K562 (cell line): Measurements from ENCODE around the gene GMNC. TPM values are rescaled to one million over a fixed set of nuclear protein-coding genes. Genes with fewer than 3 reads are reported as not detected.

ENCODE experiments used
- ATAC-seq: fragments of 200-7000 bp; cut with Tn5 transposase; 3 replicates; pipeline ENCODE4 v1.9.1; 2020; ENCODE audit warnings: moderate library complexity
- BruUV-seq: library from RNA; stranded (reverse); fragments of 400-500 nt; replicated peaks from 2 replicates; lab custom pipeline; 2021; lab: Mats Ljungman, UMichigan
- CTCF ChIA-PET: fragments of 300-600 bp; formaldehyde crosslinking; extraction: SDS; loops from one replicate; lab custom pipeline; 2021; ENCODE audit warnings: low intra/inter-chr PET ratio; lab: Yijun Ruan, JAX
- POLR2A ChIA-PET: fragments of 300-600, 350-650 bp; sonication (Branson Sonifier 250); formaldehyde crosslinking; extraction: SDS; loops from one replicate; lab custom pipeline; 2021; ENCODE audit warnings: antibody characterized with exemption, inconsistent platforms; lab: Yijun Ruan, JAX
- DNase-seq, 4 experiments: peaks; one replicate each; pipeline versions ENCODE4 v3.0.0 to v3.0.0-alpha.2; 2011 to 2018; ENCODE audit warnings: low spot score in 3 of 4, mixed read lengths in 3 of 4; ENCODE audit errors: extremely low read depth in 1 of 4
- FAIRE-seq: peaks from 2 replicates; lab custom pipeline; 2011; peaks lifted over from hg19 to GRCh38; lab: Jason Lieb, UNC
- H2AFZ ChIP-seq: 2 replicates; pipeline ENCODE4 v1.6.0; 2011; ENCODE audit warnings: low read depth, low read length, control low read depth, inconsistent platforms
- H3K27ac ChIP-seq: fragments of 200-600 bp; 3 replicates; pipeline ENCODE4 v1.8.0; 2011; ENCODE audit warnings: low read depth, mild to moderate bottlenecking, control low read depth, inconsistent platforms, low read length, moderate library complexity, mixed read lengths; ENCODE audit errors: extremely low read depth
- H3K27me3 ChIP-seq, 2 experiments: fragments of 300-600 bp in 1 of 2; 2 replicates in 1 of 2; 3 replicates in 1 of 2; pipeline versions ENCODE4 v1.6.0 to v1.8.0; 2011; ENCODE audit warnings: inconsistent platforms in 2 of 2, low read length in 2 of 2, mild to moderate bottlenecking in 1 of 2, mixed read lengths in 1 of 2, moderate library complexity in 1 of 2; ENCODE audit not compliant: control insufficient read depth in 2 of 2, insufficient read depth in 2 of 2
- H3K36me3 ChIP-seq: fragments of 300-600 bp; 3 replicates; pipeline ENCODE4 v1.8.0; 2011; ENCODE audit warnings: mild to moderate bottlenecking, low read length, inconsistent platforms; ENCODE audit not compliant: control insufficient read depth, insufficient read depth
- H3K4me1 ChIP-seq, 2 experiments: fragments of 200-600 bp in 1 of 2; replicated peaks in 1 of 2; 2 replicates in 1 of 2; 3 replicates in 1 of 2; pipeline versions ENCODE4 v1.5.1 to v1.8.0; 2011; ENCODE audit warnings: inconsistent platforms in 2 of 2, low read length in 2 of 2, mild to moderate bottlenecking in 1 of 2, mixed read lengths in 1 of 2, moderate library complexity in 1 of 2; ENCODE audit not compliant: control insufficient read depth in 2 of 2, insufficient read depth in 2 of 2
- H3K4me2 ChIP-seq: 2 replicates; pipeline ENCODE4 v1.6.1; 2011; ENCODE audit warnings: low read length, control low read depth, inconsistent platforms, mixed read lengths; ENCODE audit not compliant: insufficient read depth
- H3K4me3 ChIP-seq: fragments of 200-600 bp; sonication (generic), shearing (Covaris generic); 2 replicates; pipeline ENCODE4 v1.5.1; 2016; ENCODE audit warnings: control low read depth, inconsistent platforms
- H3K79me2 ChIP-seq: fragments of 200-600 bp; 3 replicates; pipeline ENCODE4 v1.8.0; 2011; ENCODE audit warnings: low read length, inconsistent platforms; ENCODE audit not compliant: control insufficient read depth, insufficient read depth
- H3K9ac ChIP-seq, 2 experiments: 2 replicates each; pipeline versions ENCODE4 v1.6.0 to v1.6.1; 2011; ENCODE audit warnings: low read depth in 2 of 2, low read length in 2 of 2, control low read depth in 1 of 2, inconsistent platforms in 1 of 2, mild to moderate bottlenecking in 1 of 2, mixed read lengths in 1 of 2; ENCODE audit not compliant: insufficient read depth in 1 of 2
- H3K9me1 ChIP-seq: one replicate; pipeline ENCODE4 v1.6.0; 2011; ENCODE audit warnings: inconsistent platforms, mild to moderate bottlenecking, low read length, moderate library complexity; ENCODE audit not compliant: control insufficient read depth, insufficient read depth
- H3K9me3 ChIP-seq: replicated peaks from 2 replicates; pipeline ENCODE4 v1.5.1; 2011; ENCODE audit warnings: low read depth, low read length, inconsistent platforms; ENCODE audit not compliant: control insufficient read depth, insufficient read depth
- H4K20me1 ChIP-seq: replicated peaks from 2 replicates; pipeline ENCODE4 v1.6.1; 2011; ENCODE audit warnings: low read length, inconsistent platforms, mixed read lengths; ENCODE audit not compliant: control insufficient read depth, insufficient read depth
- ATF1 ChIP-seq, 2 experiments: fragments of 450-650 bp in 1 of 2; IDR thresholded peaks; 2 replicates each; pipeline ENCODE4 v1.6.1; 2016; ENCODE audit warnings: missing compliant biosample characterization in 1 of 2, missing genetic modification characterization in 1 of 2
- C11orf30 ChIP-seq: fragments of 450-650 bp; IDR thresholded peaks from 2 replicates; pipeline ENCODE4 v1.6.1; 2016; ENCODE audit warnings: low read depth, mild to moderate bottlenecking
- FOXM1 ChIP-seq, 2 experiments: fragments of 450-650 bp in 1 of 2; sonication (generic) in 1 of 2; formaldehyde crosslinking in 1 of 2; IDR thresholded peaks; 2 replicates each; pipeline versions ENCODE4 v1.6.1 to v1.9.0; 2017 to 2022; ENCODE audit warnings: low read depth in 2 of 2, mild to moderate bottlenecking in 2 of 2, missing genetic modification reagents in 1 of 2, moderate library complexity in 1 of 2
- JUNB ChIP-seq: fragments of 450-650 bp; formaldehyde crosslinking; conservative IDR thresholded peaks from 2 replicates; pipeline ENCODE4 v1.4.0; 2020; ENCODE audit warnings: mild to moderate bottlenecking
- KLF16 ChIP-seq: IDR thresholded peaks from 2 replicates; pipeline ENCODE4 v1.6.1; 2016; ENCODE audit warnings: antibody characterized with exemption
- MEIS2 ChIP-seq: fragments of 450-650 bp; IDR thresholded peaks from 2 replicates; pipeline ENCODE4 v1.6.1; 2014; ENCODE audit warnings: mild to moderate bottlenecking; ENCODE audit not compliant: partially characterized antibody
- MIER1 ChIP-seq: fragments of 450-650 bp; IDR thresholded peaks from 2 replicates; pipeline ENCODE4 v1.6.1; 2016; ENCODE audit warnings: antibody characterized with exemption, mild to moderate bottlenecking, low read depth
- NCOA1 ChIP-seq: fragments of 450-650 bp; IDR thresholded peaks from 2 replicates; pipeline ENCODE4 v1.6.1; 2016; ENCODE audit warnings: low read depth
- NFXL1 ChIP-seq: fragments of 450-650 bp; formaldehyde crosslinking; IDR thresholded peaks from 2 replicates; pipeline ENCODE4 v1.4.0; 2021; ENCODE audit warnings: mild to moderate bottlenecking
- NONO ChIP-seq, 2 experiments: fragments of 200-400 bp in 1 of 2; fragments of 450-650 bp in 1 of 2; formaldehyde crosslinking in 1 of 2; IDR thresholded peaks; 2 replicates each; pipeline ENCODE4 v1.6.1; 2017; ENCODE audit warnings: low read depth in 2 of 2, mild to moderate bottlenecking in 2 of 2, moderate library complexity in 2 of 2, low read length in 1 of 2
- POLR2AphosphoS5 ChIP-seq: IDR thresholded peaks from 2 replicates; pipeline ENCODE4 v1.6.1; 2011; ENCODE audit warnings: mild to moderate bottlenecking, low read depth, low read length, moderate library complexity; ENCODE audit not compliant: control insufficient read depth, insufficient read depth
- PURB ChIP-seq: sonication (generic); formaldehyde crosslinking; IDR thresholded peaks from 2 replicates; pipeline ENCODE4 v1.9.0; 2021; ENCODE audit warnings: low read depth, mild to moderate bottlenecking, missing genetic modification reagents
- PYGO2 ChIP-seq: fragments of 450-650 bp; IDR thresholded peaks from 2 replicates; pipeline ENCODE4 v1.6.1; 2016; ENCODE audit warnings: mild to moderate bottlenecking, missing genetic modification characterization, moderate library complexity, missing compliant biosample characterization
- RAD21 ChIP-seq, 2 experiments: fragments of 250-450 bp in 1 of 2; fragments of 450-650 bp in 1 of 2; sonication (Bioruptor Pico) in 1 of 2; formaldehyde crosslinking in 1 of 2; IDR thresholded peaks in 1 of 2; conservative IDR thresholded peaks in 1 of 2; 2 replicates each; pipeline versions ENCODE4 v1.4.0 to v1.8.0; 2020 to 2022; ENCODE audit warnings: mild to moderate bottlenecking in 2 of 2, moderate library complexity in 1 of 2
- ZBTB7A ChIP-seq: IDR thresholded peaks from 2 replicates; pipeline ENCODE4 v1.6.1; 2011; ENCODE audit warnings: low read depth, mild to moderate bottlenecking, low read length, moderate library complexity, borderline replicate concordance; ENCODE audit not compliant: control insufficient read depth
- ZNF134 ChIP-seq: fragments of 250-450 bp; sonication (Bioruptor Pico); conservative IDR thresholded peaks from 2 replicates; pipeline ENCODE4 v1.4.0; 2020
- ZNF263 ChIP-seq: sonication (generic); formaldehyde crosslinking; IDR thresholded peaks from 2 replicates; pipeline ENCODE4 v1.8.0; 2022; ENCODE audit warnings: mild to moderate bottlenecking, missing genetic modification reagents, borderline replicate concordance
- ZNF830 ChIP-seq: fragments of 250-450 bp; sonication (Bioruptor Pico); IDR thresholded peaks from 2 replicates; pipeline ENCODE4 v1.5.0; 2021; ENCODE audit warnings: mild to moderate bottlenecking
- WGBS: fragments of 100-300 bp; shearing (Covaris generic); methylation state at CpG from one replicate; pipeline ENCODE4 v1.1.6; 2016; ENCODE audit warnings: low coverage, mixed read lengths; ENCODE audit not compliant: insufficient coverage; ENCODE audit errors: missing lambda C conversion rate; 5-methylcytosine and 5-hydroxymethylcytosine counted together
- in situ Hi-C: fragments of 300-500 bp; cut with MboI; formaldehyde crosslinking; loops from 4 replicates; pipeline ENCODE4 v1.15.0; 2018; ENCODE audit warnings: inconsistent platforms, mixed read lengths
- intact Hi-C: fragments of 100-400 bp; cut with micrococcal nuclease; formaldehyde crosslinking; loops from 2 replicates; pipeline ENCODE4 v1.14.2; 2022
- polyA plus RNA-seq, 8 experiments: library from polyadenylated mRNA; depleted of rRNA in 4 of 8; stranded (reverse) in 5 of 8; unstranded in 3 of 8; fragments of >200 nt; fragmentation: Nextera tagmentation in 2 of 8; fragmentation: Illumina TruSeq in 1 of 8; extraction: Ambion mirVana in 2 of 8; extraction: Trizol in 1 of 8; gene quantifications; 2 replicates each; pipeline versions ENCODE4 v1.2.1 to v1.2.3, GENCODE V29; 2011 to 2014; ENCODE audit warnings: inconsistent platforms in 1 of 8, missing spikeins in 1 of 8
- total RNA-seq, 7 experiments: library from RNA; depleted of rRNA in 6 of 7; stranded (reverse); fragments of >200 nt in 6 of 7; fragmentation: Illumina TruSeq in 2 of 7; extraction: Trizol in 2 of 7; gene quantifications; 2 replicates each; pipeline versions ENCODE4 v1.2.1 to v1.2.3, GENCODE V29; 2011 to 2021; ENCODE audit warnings: low replicate concordance in 1 of 7
- TF ChIP-seq, protein P1 (sequence below): fragments of 450-650 bp; IDR thresholded peaks from 2 replicates; pipeline ENCODE4 v1.6.1; 2014; ENCODE audit warnings: low read depth, mild to moderate bottlenecking, moderate library complexity, borderline replicate concordance
- TF ChIP-seq, protein P2 (sequence below): sonication (generic); formaldehyde crosslinking; IDR thresholded peaks from 2 replicates; pipeline ENCODE4 v1.8.0; 2022; ENCODE audit warnings: missing genetic modification reagents, mild to moderate bottlenecking, moderate library complexity, borderline replicate concordance

Gene GMNC
- total and polyA plus RNA-seq, 9 of the 15 experiments (the other 6 are each of a cell fraction or from before 2014, with no cell fraction given): not detected

DNA sequence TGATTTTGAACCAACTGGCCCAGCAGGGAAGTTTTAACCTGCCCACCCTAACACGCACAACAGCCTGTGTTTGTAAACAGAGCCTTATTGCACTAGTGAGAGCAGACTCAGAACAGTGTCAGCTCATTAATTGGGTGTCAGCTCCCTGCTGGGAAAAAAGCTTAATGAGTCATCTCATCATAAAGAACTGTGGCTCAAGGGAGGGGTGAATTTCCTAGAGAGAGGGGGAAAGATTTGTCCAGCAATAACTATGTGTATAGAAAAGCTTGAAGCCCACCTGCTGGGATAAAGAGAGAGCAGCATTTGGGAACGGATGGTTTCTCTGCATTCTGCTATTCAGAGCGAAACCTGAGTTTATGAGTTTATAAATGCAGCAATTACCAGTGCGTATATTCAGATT is 48.9 kb upstream of the GMNC start:
- no peak for DNase-seq
- Histone ChIP-seq H2AFZ (no peak overlapping the region), H3K9ac (no peak overlapping the region), H3K9me1 (no peaks in the 10 kb centered on the region), H3K9me3 (no peaks in the 10 kb centered on the region), H3K27ac (no peak overlapping the region), H3K4me1 (no peaks in the 10 kb centered on the region), H3K4me3 (no peak overlapping the region), H3K36me3 (no peaks in the 10 kb centered on the region), H3K4me2 (no peak overlapping the region), H4K20me1 (no peaks in the 10 kb centered on the region), H3K27me3 (no peaks in the 10 kb centered on the region), H3K79me2 (no peaks in the 10 kb centered on the region)
- ChIA-PET POLR2A (interaction anchor here (0.7 kb wide), 1 partner anchor 190 kb away, joined by 3 read pairs; no protein-coding TSS in a partner anchor), CTCF (no interaction called here)
- in situ Hi-C loops (no loop called here), intact Hi-C loops (no loop called here)
- BruUV-seq: no TSS peak
- 3% methylated on average over 4 of the region's 4 CpGs for WGBS
- FAIRE-seq: no peak
- ATAC-seq: no peak
- TF ChIP-seq ATF1 (CRISPR knock-in tag; IDR thresholded peaks at IDR 0.05): no peak
- no peak for TF ChIP-seq ATF1 (tag; IDR thresholded peaks at IDR 0.05)
- TF ChIP-seq FOXM1 (IDR thresholded peaks at IDR 0.05; ENCODE audit: low read depth): no peak
- no peak for TF ChIP-seq FOXM1 (CRISPR knock-in tag; IDR thresholded peaks at IDR 0.05; ENCODE audit: low read depth)
- no peak for TF ChIP-seq C11orf30
- TF ChIP-seq POLR2AphosphoS5: no peak
- TF ChIP-seq, protein P1, sequence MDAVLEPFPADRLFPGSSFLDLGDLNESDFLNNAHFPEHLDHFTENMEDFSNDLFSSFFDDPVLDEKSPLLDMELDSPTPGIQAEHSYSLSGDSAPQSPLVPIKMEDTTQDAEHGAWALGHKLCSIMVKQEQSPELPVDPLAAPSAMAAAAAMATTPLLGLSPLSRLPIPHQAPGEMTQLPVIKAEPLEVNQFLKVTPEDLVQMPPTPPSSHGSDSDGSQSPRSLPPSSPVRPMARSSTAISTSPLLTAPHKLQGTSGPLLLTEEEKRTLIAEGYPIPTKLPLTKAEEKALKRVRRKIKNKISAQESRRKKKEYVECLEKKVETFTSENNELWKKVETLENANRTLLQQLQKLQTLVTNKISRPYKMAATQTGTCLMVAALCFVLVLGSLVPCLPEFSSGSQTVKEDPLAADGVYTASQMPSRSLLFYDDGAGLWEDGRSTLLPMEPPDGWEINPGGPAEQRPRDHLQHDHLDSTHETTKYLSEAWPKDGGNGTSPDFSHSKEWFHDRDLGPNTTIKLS: no peak
- TF ChIP-seq MEIS2: no peak
- TF ChIP-seq KLF16: no peak
- TF ChIP-seq MIER1: no peak
- no peak for TF ChIP-seq NONO (IDR thresholded peaks at IDR 0.05; ENCODE audit: low read depth in 2 of 2, low read length in 1 of 2)
- TF ChIP-seq RAD21 (CRISPR knock-in tag; conservative IDR thresholded peaks at IDR 0.05 in 1 of 2, IDR thresholded peaks at IDR 0.05 in 1 of 2): no peak
- TF ChIP-seq ZNF134 (CRISPR knock-in tag): no peak
- TF ChIP-seq, protein P2, sequence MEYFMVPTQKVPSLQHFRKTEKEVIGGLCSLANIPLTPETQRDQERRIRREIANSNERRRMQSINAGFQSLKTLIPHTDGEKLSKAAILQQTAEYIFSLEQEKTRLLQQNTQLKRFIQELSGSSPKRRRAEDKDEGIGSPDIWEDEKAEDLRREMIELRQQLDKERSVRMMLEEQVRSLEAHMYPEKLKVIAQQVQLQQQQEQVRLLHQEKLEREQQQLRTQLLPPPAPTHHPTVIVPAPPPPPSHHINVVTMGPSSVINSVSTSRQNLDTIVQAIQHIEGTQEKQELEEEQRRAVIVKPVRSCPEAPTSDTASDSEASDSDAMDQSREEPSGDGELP (CRISPR knock-in tag): no peak
- TF ChIP-seq PURB (CRISPR knock-in tag): no peak
- no peak for TF ChIP-seq ZBTB7A
- no peak for TF ChIP-seq NFXL1 (CRISPR knock-in tag)
- no peak for TF ChIP-seq ZNF263 (CRISPR knock-in tag)
- TF ChIP-seq PYGO2 (tag): no peak
- no peak for TF ChIP-seq ZNF830 (CRISPR knock-in tag)
- no peak for TF ChIP-seq NCOA1
- TF ChIP-seq JUNB (CRISPR knock-in tag): no peak
